GM12878 (cell line): ENCODE data around the gene TRIM45. TPM values are rescaled to one million over a fixed set of nuclear protein-coding genes. Genes with fewer than 3 reads are reported as not detected.

ENCODE experiments used
- ATAC-seq: fragments of 200-7000 bp; cut with Tn5 transposase; 3 replicates; pipeline ENCODE4 v1.9.1; 2020; ENCODE audit warnings: mild to moderate bottlenecking, moderate library complexity
- BruUV-seq: library from RNA; stranded (reverse); fragments of 400-500 nt; replicated peaks from 2 replicates; lab custom pipeline; 2021; lab: Mats Ljungman, UMichigan
- CTCF ChIA-PET: fragments of 300-600 bp; sonication (Branson Sonifier 250); formaldehyde crosslinking; extraction: SDS; loops from one replicate; lab custom pipeline; 2021; ENCODE audit warnings: inconsistent platforms; lab: Yijun Ruan, JAX
- POLR2A ChIA-PET: fragments of 350-600 bp; formaldehyde crosslinking; extraction: SDS; loops from one replicate; lab custom pipeline; 2021; ENCODE audit warnings: inconsistent platforms; lab: Charles Lee
- RAD21 ChIA-PET: fragments of 300-600 bp; sonication (Branson Sonifier 250); formaldehyde crosslinking; loops from one replicate; lab custom pipeline; 2023; ENCODE audit warnings: antibody characterized with exemption; ENCODE audit not compliant: unreplicated experiment; lab: Charles Lee
- SMC1A ChIA-PET: fragments of 300-600 bp; sonication (Branson Sonifier 250); formaldehyde crosslinking; loops from one replicate; lab custom pipeline; 2023; ENCODE audit not compliant: unreplicated experiment, uncharacterized antibody; lab: Charles Lee
- DNase-seq: peaks from one replicate; pipeline ENCODE4 v3.0.0-alpha.2; 2011; ENCODE audit warnings: low read depth, low spot score
- FAIRE-seq: peaks from 3 replicates; lab custom pipeline; 2011; peaks lifted over from hg19 to GRCh38; lab: Jason Lieb, UNC
- H2AFZ ChIP-seq: 2 replicates; pipeline ENCODE4 v1.6.0; 2011; ENCODE audit warnings: low read depth, low read length, control low read depth; ENCODE audit not compliant: control insufficient read depth
- H3K27ac ChIP-seq: 2 replicates; pipeline ENCODE4 v1.5.1; 2011; ENCODE audit warnings: control low read depth; ENCODE audit not compliant: control insufficient read depth, insufficient read depth
- H3K27me3 ChIP-seq, 2 experiments: replicated peaks in 1 of 2; 2 replicates each; pipeline versions ENCODE4 v1.6.0 to v1.6.1; 2011; ENCODE audit warnings: low read length in 1 of 2; ENCODE audit not compliant: control insufficient read depth in 2 of 2, insufficient read depth in 2 of 2
- H3K36me3 ChIP-seq, 2 experiments: 2 replicates each; pipeline ENCODE4 v1.5.1; 2011; ENCODE audit warnings: low read length in 1 of 2; ENCODE audit not compliant: control insufficient read depth in 2 of 2, insufficient read depth in 2 of 2
- H3K4me1 ChIP-seq: 2 replicates; pipeline ENCODE4 v1.6.1; 2011; ENCODE audit warnings: mild to moderate bottlenecking, low read length, moderate library complexity, mixed read lengths; ENCODE audit not compliant: control insufficient read depth, insufficient read depth
- H3K4me2 ChIP-seq: 2 replicates; pipeline ENCODE4 v1.6.0; 2011; ENCODE audit warnings: control low read depth; ENCODE audit not compliant: control insufficient read depth, insufficient read depth
- H3K4me3 ChIP-seq: fragments of 200-600 bp; sonication (generic); 2 replicates; pipeline ENCODE4 v1.5.1; 2016
- H3K79me2 ChIP-seq: 2 replicates; pipeline ENCODE4 v1.6.0; 2011; ENCODE audit warnings: low read length; ENCODE audit not compliant: control insufficient read depth, insufficient read depth
- H3K9ac ChIP-seq: 2 replicates; pipeline ENCODE4 v1.8.0; 2011; ENCODE audit warnings: low read length, control low read depth, mixed read lengths; ENCODE audit not compliant: control insufficient read depth, insufficient read depth
- H3K9me3 ChIP-seq: replicated peaks from 3 replicates; pipeline ENCODE4 v1.5.1; 2011; ENCODE audit warnings: mild to moderate bottlenecking, low read length; ENCODE audit not compliant: control insufficient read depth, insufficient read depth
- H4K20me1 ChIP-seq: 2 replicates; pipeline ENCODE4 v1.6.0; 2011; ENCODE audit not compliant: control insufficient read depth, insufficient read depth
- BCL11A ChIP-seq: IDR thresholded peaks from 2 replicates; pipeline ENCODE4 v1.6.1; 2011; ENCODE audit warnings: low read depth, low read length
- BHLHE40 ChIP-seq, 2 experiments: fragments of 450-650 bp in 1 of 2; IDR thresholded peaks; 2 replicates each; pipeline ENCODE4 v1.6.1; 2011 to 2017; ENCODE audit warnings: low read depth in 2 of 2, borderline replicate concordance in 1 of 2, improper control_type of control experiment in 1 of 2, low read length in 1 of 2, mild to moderate bottlenecking in 1 of 2
- FOXM1 ChIP-seq: IDR thresholded peaks from 2 replicates; pipeline ENCODE4 v1.6.1; 2012; ENCODE audit warnings: low read depth, mild to moderate bottlenecking, inconsistent platforms, low read length, moderate library complexity
- HDAC6 ChIP-seq: fragments of 200-600 bp; sonication (generic); IDR thresholded peaks from one replicate; pipeline ENCODE4 v1.8.0; 2017; ENCODE audit warnings: antibody characterized with exemption; ENCODE audit not compliant: unreplicated experiment
- JUND ChIP-seq: IDR thresholded peaks from 2 replicates; pipeline ENCODE4 v1.6.1; 2012; ENCODE audit warnings: low read depth, mild to moderate bottlenecking, low read length, improper control_type of control experiment, moderate library complexity
- MEF2B ChIP-seq: fragments of 450-650 bp; IDR thresholded peaks from 2 replicates; pipeline ENCODE4 v1.6.1; 2018; ENCODE audit warnings: mild to moderate bottlenecking, moderate library complexity; ENCODE audit not compliant: partially characterized antibody, poor library complexity, severe bottlenecking
- NR2F1 ChIP-seq: fragments of 450-650 bp; conservative IDR thresholded peaks from 2 replicates; pipeline ENCODE4 v1.6.1; 2017; ENCODE audit warnings: mild to moderate bottlenecking
- PAX5 ChIP-seq: IDR thresholded peaks from 2 replicates; pipeline ENCODE4 v1.6.1; 2011; ENCODE audit warnings: low read depth, low read length, borderline replicate concordance
- POLR2AphosphoS2 ChIP-seq: IDR thresholded peaks from 2 replicates; pipeline ENCODE4 v1.6.1; 2011; ENCODE audit warnings: low read depth, mild to moderate bottlenecking, low read length, improper control_type of control experiment, moderate library complexity
- STAT1 ChIP-seq: fragments of 450-650 bp; conservative IDR thresholded peaks from 2 replicates; pipeline ENCODE4 v1.6.1; 2014; ENCODE audit warnings: antibody characterized with exemption, mild to moderate bottlenecking
- WGBS: methylation state at CpG from one replicate; pipeline ENCODE4 v1.1.6; 2016; ENCODE audit warnings: low lambda C conversion rate; ENCODE audit not compliant: insufficient replicate concordance, insufficient coverage; ENCODE audit errors: missing lambda C conversion rate; 5-methylcytosine and 5-hydroxymethylcytosine counted together
- in situ Hi-C: fragments of 300-500 bp; cut with MboI; formaldehyde crosslinking; loops from 9 replicates; pipeline ENCODE4 v1.14.3; 2018; ENCODE audit warnings: mixed read lengths
- intact Hi-C: fragments of 100-400 bp; cut with micrococcal nuclease; formaldehyde crosslinking; loops from one replicate; pipeline ENCODE4 v1.14.2; 2022; ENCODE audit not compliant: unreplicated experiment
- polyA plus RNA-seq, 11 experiments: library from polyadenylated mRNA; depleted of rRNA in 4 of 11; unstranded in 6 of 11; stranded (reverse) in 5 of 11; fragments of >200 nt; fragmentation: Nextera tagmentation in 4 of 11; fragmentation: Illumina TruSeq in 1 of 11; extraction: Ambion mirVana in 4 of 11; extraction: Trizol in 1 of 11; gene quantifications; 1 replicate in 1 of 11; 2 replicates in 10 of 11; pipeline versions ENCODE4 v1.2.1 to v1.2.3, GENCODE V29; 2011 to 2016; ENCODE audit warnings: inconsistent platforms in 2 of 11, missing spikeins in 2 of 11, low read depth in 1 of 11
- total RNA-seq, 4 experiments: library from RNA; depleted of rRNA in 3 of 4; stranded (reverse); fragments of >200 nt in 3 of 4; fragmentation: Illumina TruSeq in 1 of 4; extraction: Trizol in 1 of 4; gene quantifications; 2 replicates each; pipeline versions ENCODE4 v1.2.1 to v1.2.3, GENCODE V29; 2013 to 2021
- TF ChIP-seq, protein P1 (sequence below): IDR thresholded peaks from 2 replicates; pipeline ENCODE4 v1.6.1; 2012; ENCODE audit warnings: low read depth, low read length, improper control_type of control experiment
- TF ChIP-seq, protein P2 (sequence below): IDR thresholded peaks from 2 replicates; pipeline ENCODE4 v1.6.1; 2011; ENCODE audit warnings: low read depth, mild to moderate bottlenecking, low read length, moderate library complexity, borderline replicate concordance; ENCODE audit errors: extremely low read depth
- TF ChIP-seq, protein P3 (sequence below): IDR thresholded peaks from 2 replicates; pipeline ENCODE4 v1.6.1; 2011; ENCODE audit warnings: borderline replicate concordance, low read depth, mild to moderate bottlenecking, moderate library complexity, mixed read lengths, low read length; ENCODE audit not compliant: insufficient read depth; ENCODE audit errors: extremely low read length

Gene TRIM45
- total and polyA plus RNA-seq, 10 of the 15 experiments (the other 5 are each of a cell fraction or from before 2014, with no cell fraction given) = 0.31 to 0.86 (median 0.46) TPM

DNA sequence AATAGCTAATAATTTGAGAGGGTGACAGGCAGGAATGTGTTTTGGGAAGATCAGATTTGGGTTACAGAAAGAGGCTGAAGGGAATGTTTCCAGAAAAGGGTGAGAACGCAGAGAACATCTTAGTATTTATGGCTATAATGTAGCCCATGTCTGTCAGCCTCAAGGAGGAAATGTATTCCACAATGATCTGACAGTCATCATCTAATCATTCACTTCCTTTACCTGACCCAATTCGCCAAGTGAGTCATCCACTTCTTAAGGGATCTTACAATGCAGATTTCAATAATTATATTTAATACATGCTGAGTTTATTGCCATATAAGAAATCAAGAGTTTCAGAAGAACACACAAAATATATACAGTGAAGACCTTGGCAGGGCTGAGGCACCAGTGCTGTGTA is 10.8 kb downstream of the TRIM45 start:
- Histone ChIP-seq H3K4me3 (no peak overlapping the region), H3K9me3 (no peaks in the 10 kb centered on the region), H3K79me2 (no peaks in the 10 kb centered on the region), H4K20me1 (no peaks in the 10 kb centered on the region), H3K27me3 (no peaks in the 10 kb centered on the region), H3K9ac (no peak overlapping the region), H3K4me2 (no peak overlapping the region), H3K4me1 (no peaks in the 10 kb centered on the region), H3K36me3 (peaks cover 0 to 13% of the 10 kb centered on the region in 2 experiments; a peak in 1 of 4 replicates), H3K27ac (no peak overlapping the region), H2AFZ (no peak overlapping the region)
- no peak for FAIRE-seq
- BruUV-seq = no TSS peak
- ChIA-PET CTCF (interaction anchor here (1.2 to 2.7 kb wide), 3 partner anchors 12 to 43 kb away, joined by 3 to 13 read pairs (median 6); no protein-coding TSS in a partner anchor), SMC1A (interaction anchor here (0.8 kb wide), 1 partner anchor 18 kb away, joined by 3 read pairs; no protein-coding TSS in a partner anchor), RAD21 (no interaction called here), POLR2A (interaction anchor here (2.1 kb wide), 1 partner anchor 12 kb away, joined by 6 read pairs; no protein-coding TSS in a partner anchor)
- no peak for ATAC-seq
- 92% methylated on average over 2 of the region's 2 CpGs for WGBS
- TF ChIP-seq, protein P1, sequence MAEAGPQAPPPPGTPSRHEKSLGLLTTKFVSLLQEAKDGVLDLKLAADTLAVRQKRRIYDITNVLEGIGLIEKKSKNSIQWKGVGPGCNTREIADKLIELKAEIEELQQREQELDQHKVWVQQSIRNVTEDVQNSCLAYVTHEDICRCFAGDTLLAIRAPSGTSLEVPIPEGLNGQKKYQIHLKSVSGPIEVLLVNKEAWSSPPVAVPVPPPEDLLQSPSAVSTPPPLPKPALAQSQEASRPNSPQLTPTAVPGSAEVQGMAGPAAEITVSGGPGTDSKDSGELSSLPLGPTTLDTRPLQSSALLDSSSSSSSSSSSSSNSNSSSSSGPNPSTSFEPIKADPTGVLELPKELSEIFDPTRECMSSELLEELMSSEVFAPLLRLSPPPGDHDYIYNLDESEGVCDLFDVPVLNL = no peak
- TF ChIP-seq, protein P2, sequence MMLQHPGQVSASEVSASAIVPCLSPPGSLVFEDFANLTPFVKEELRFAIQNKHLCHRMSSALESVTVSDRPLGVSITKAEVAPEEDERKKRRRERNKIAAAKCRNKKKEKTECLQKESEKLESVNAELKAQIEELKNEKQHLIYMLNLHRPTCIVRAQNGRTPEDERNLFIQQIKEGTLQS = no peak
- TF ChIP-seq NR2F1 = no peak
- no peak for TF ChIP-seq BHLHE40 (IDR thresholded peaks at IDR 0.05; ENCODE audit: borderline replicate concordance in 1 of 2, low read depth in 2 of 2, low read length in 1 of 2)
- TF ChIP-seq BCL11A = no peak
- no peak for TF ChIP-seq PAX5
- TF ChIP-seq HDAC6 = no peak
- TF ChIP-seq STAT1 = no peak
- TF ChIP-seq JUND = no peak
- TF ChIP-seq, protein P3, sequence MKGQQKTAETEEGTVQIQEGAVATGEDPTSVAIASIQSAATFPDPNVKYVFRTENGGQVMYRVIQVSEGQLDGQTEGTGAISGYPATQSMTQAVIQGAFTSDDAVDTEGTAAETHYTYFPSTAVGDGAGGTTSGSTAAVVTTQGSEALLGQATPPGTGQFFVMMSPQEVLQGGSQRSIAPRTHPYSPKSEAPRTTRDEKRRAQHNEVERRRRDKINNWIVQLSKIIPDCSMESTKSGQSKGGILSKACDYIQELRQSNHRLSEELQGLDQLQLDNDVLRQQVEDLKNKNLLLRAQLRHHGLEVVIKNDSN = no peak
- no peak for TF ChIP-seq POLR2AphosphoS2
- no peak for TF ChIP-seq MEF2B
- no peak for TF ChIP-seq FOXM1
- intact Hi-C loops (no loop called here), in situ Hi-C loops (no loop called here)
- no peak for DNase-seq
